Endodermal cell (in vitro differentiated cells): Measurements from ENCODE around the gene BTG2. TPM values are rescaled to one million over a fixed set of nuclear protein-coding genes. Genes with fewer than 3 reads are reported as not detected.

Experiments
- DNase-seq: peaks from one replicate; pipeline ENCODE4 v3.0.0-alpha.2; 2017
- H3K27ac ChIP-seq: 2 replicates; pipeline ENCODE4 v1.5.1; 2013; ENCODE audit warnings: mild to moderate bottlenecking, low read depth, low read length, moderate library complexity
- H3K27me3 ChIP-seq: 2 replicates; pipeline ENCODE4 v1.6.1; 2013; ENCODE audit warnings: mild to moderate bottlenecking, low read length, moderate library complexity; ENCODE audit not compliant: insufficient read depth, control insufficient read depth, poor library complexity, severe bottlenecking
- H3K36me3 ChIP-seq: 2 replicates; pipeline ENCODE4 v1.7.0; 2013; ENCODE audit warnings: mild to moderate bottlenecking, low read length, moderate library complexity; ENCODE audit not compliant: control insufficient read depth, insufficient read depth
- H3K4me1 ChIP-seq: one replicate; pipeline ENCODE4 v1.7.0; 2013; ENCODE audit warnings: low read length; ENCODE audit not compliant: control insufficient read depth, insufficient read depth
- H3K4me3 ChIP-seq: 2 replicates; pipeline ENCODE4 v1.5.1; 2013; ENCODE audit warnings: mild to moderate bottlenecking, low read length, moderate library complexity
- H3K9ac ChIP-seq: 2 replicates; pipeline ENCODE4 v1.6.1; 2013; ENCODE audit warnings: mild to moderate bottlenecking, low read length, moderate library complexity; ENCODE audit not compliant: poor library complexity, severe bottlenecking; ENCODE audit errors: extremely low read depth
- H3K9me3 ChIP-seq: 2 replicates; pipeline ENCODE4 v1.6.1; 2013; ENCODE audit warnings: mild to moderate bottlenecking, low read length, moderate library complexity; ENCODE audit not compliant: control insufficient read depth
- H3K27ac Mint-ChIP-seq: 2 replicates; pipeline ENCODE4 v1.8.0; 2020; ENCODE audit warnings: mixed read lengths
- H3K27me3 Mint-ChIP-seq: 2 replicates; pipeline ENCODE4 v1.8.0; 2021; ENCODE audit warnings: mild to moderate bottlenecking, mixed read lengths; ENCODE audit not compliant: insufficient read depth
- H3K36me3 Mint-ChIP-seq: 2 replicates; pipeline ENCODE4 v1.8.0; 2020; ENCODE audit warnings: low read depth, mixed read lengths
- H3K4me1 Mint-ChIP-seq: 2 replicates; pipeline ENCODE4 v1.8.0; 2020; ENCODE audit warnings: mixed read lengths
- H3K4me3 Mint-ChIP-seq: 2 replicates; pipeline ENCODE4 v1.8.0; 2020; ENCODE audit warnings: mild to moderate bottlenecking, moderate library complexity, mixed read lengths
- H3K9me3 Mint-ChIP-seq: 2 replicates; pipeline ENCODE4 v1.8.0; 2020; ENCODE audit warnings: mild to moderate bottlenecking, mixed read lengths
- WGBS, 2 experiments: methylation state at CpG; one replicate each; pipeline versions ENCODE4 v1.1.5 to v1.1.7; 2013; ENCODE audit warnings: missing lambda C conversion rate in 2 of 2, mixed read lengths in 1 of 2; ENCODE audit not compliant: insufficient coverage in 1 of 2, insufficient read length in 1 of 2; 5-methylcytosine and 5-hydroxymethylcytosine counted together
- total RNA-seq, 2 donors: library from RNA; stranded (reverse); fragmentation: NEBNext Ultra II Directional in 1 of 2; extraction: Animal tissue kit (Norgen Biotek cat#: 25700) in 1 of 2; gene quantifications; 2 replicates in 1 of 2; 3 replicates in 1 of 2; pipeline ENCODE4 v1.2.1, GENCODE V29; 2021
- TF ChIP-seq, protein P1 (sequence below): fragments of 200-600 bp; sonication (generic); conservative IDR thresholded peaks from 2 replicates; pipeline ENCODE4 v1.5.0; 2021; ENCODE audit warnings: antibody characterized with exemption, mild to moderate bottlenecking

The BTG2 gene
- total RNA-seq, 2 donors from 2014 or later: 49.8 to 54.6 TPM

DNA sequence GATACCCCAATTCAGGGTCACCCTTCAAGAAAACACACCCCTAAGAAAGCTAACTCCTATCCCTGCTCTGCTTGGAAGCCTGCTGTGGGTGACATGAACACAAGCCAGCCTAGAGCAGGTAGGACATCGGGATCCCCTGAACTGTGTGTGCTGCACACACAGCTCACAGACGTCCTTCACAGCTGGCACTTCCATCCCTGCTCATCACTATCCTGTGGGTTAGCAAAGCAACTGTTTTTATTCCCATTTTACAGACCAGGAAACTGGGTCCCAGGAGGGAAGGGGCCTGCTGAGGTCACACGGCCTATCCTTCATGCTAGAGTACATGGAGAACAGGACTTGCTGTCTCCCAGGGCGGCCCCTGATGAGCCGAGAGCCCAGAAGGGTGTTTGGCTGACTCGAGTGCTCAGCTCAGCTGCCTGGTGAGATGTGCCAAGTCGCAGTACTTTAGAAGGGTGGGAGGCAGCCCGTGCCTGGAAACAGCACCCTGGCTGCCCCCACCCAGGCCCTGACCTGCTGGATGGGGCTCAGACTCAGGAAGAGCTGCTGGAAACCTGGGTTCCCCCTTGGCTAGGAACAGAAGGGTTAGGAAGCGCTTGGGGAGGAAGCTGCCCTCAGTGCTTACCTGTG is 28.3 kb upstream of the BTG2 start:
- H3K9ac ChIP-seq: no peak overlapping the region
- WGBS, 2 experiments: 81 to 91% methylated on average over 5 to 9 of the region's 9 CpGs
- peaks cover 33% of the 10 kb centered on the region for H3K4me1 Mint-ChIP-seq
- H3K4me1 ChIP-seq: peaks cover 18% of the 10 kb centered on the region
- H3K36me3 ChIP-seq: no peaks in the 10 kb centered on the region
- H3K4me3 Mint-ChIP-seq: no peak overlapping the region
- H3K9me3 ChIP-seq: no peaks in the 10 kb centered on the region
- H3K9me3 Mint-ChIP-seq: no peaks in the 10 kb centered on the region
- no peak overlapping the region for H3K4me3 ChIP-seq
- H3K27ac Mint-ChIP-seq: no peak overlapping the region
- H3K36me3 Mint-ChIP-seq: no peaks in the 10 kb centered on the region
- no peak overlapping the region for H3K27ac ChIP-seq
- DNase-seq: peak; percentile 44
- H3K27me3 Mint-ChIP-seq: peaks cover 37% of the 10 kb centered on the region
- peaks cover 9% of the 10 kb centered on the region for H3K27me3 ChIP-seq
- TF ChIP-seq, protein P1, sequence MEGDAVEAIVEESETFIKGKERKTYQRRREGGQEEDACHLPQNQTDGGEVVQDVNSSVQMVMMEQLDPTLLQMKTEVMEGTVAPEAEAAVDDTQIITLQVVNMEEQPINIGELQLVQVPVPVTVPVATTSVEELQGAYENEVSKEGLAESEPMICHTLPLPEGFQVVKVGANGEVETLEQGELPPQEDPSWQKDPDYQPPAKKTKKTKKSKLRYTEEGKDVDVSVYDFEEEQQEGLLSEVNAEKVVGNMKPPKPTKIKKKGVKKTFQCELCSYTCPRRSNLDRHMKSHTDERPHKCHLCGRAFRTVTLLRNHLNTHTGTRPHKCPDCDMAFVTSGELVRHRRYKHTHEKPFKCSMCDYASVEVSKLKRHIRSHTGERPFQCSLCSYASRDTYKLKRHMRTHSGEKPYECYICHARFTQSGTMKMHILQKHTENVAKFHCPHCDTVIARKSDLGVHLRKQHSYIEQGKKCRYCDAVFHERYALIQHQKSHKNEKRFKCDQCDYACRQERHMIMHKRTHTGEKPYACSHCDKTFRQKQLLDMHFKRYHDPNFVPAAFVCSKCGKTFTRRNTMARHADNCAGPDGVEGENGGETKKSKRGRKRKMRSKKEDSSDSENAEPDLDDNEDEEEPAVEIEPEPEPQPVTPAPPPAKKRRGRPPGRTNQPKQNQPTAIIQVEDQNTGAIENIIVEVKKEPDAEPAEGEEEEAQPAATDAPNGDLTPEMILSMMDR: no peak

DNA sequence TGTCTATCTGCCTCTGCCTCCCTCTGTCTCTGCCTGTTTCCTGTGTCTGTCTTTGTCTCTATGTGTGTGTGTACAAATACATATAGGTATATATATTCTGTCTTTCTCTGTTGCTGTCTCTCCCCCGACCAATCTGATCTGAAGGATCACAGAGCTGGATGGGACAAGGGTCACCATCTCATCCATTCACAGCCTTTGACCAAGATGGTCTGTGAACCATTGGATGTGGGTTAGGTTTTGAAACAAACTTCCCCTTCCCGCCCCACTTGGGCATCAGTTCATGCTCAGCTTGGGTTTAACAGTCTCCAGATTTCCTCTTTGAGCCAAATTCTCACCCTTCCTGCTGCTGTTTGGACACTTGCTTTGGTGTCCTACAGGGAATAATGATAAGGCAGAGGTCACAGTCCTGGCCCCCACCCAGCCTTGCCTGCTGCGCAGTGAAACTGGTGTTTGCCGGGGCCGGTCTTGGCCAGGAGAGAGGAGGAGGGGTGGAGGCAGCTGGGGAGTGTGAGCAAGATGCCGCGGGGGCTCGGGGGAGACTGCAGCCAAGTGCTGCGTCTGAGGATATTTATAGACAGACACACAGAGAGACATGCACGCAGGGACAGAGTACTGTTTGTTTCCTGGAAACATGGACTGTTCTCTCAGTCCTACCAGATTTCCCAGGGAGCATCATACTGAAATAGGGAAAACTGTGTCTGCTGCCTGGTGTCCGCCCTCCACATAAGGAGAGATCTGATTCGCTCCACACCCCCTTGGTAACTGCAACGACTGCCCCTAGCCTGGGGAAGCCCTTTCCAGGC is 27.0 kb upstream of the BTG2 start:
- Mint-ChIP-seq H3K27ac (peak overlapping the region; percentile 8), H3K4me1 (peaks cover 45% of the 10 kb centered on the region), H3K27me3 (peaks cover 28% of the 10 kb centered on the region), H3K9me3 (no peaks in the 10 kb centered on the region), H3K4me3 (no peak overlapping the region), H3K36me3 (no peaks in the 10 kb centered on the region)
- H3K4me1 ChIP-seq: peaks cover 29% of the 10 kb centered on the region
- no peaks in the 10 kb centered on the region for H3K36me3 ChIP-seq
- no peak overlapping the region for H3K9ac ChIP-seq
- 37 to 51% methylated on average over 7 to 13 of the region's 13 CpGs for WGBS, 2 experiments
- no peaks in the 10 kb centered on the region for H3K27me3 ChIP-seq
- TF ChIP-seq, protein P1: no peak
- H3K27ac ChIP-seq: peak overlapping the region; percentile 50
- H3K4me3 ChIP-seq: no peak overlapping the region
- no peaks in the 10 kb centered on the region for H3K9me3 ChIP-seq
- DNase-seq: peak; percentile 79

DNA sequence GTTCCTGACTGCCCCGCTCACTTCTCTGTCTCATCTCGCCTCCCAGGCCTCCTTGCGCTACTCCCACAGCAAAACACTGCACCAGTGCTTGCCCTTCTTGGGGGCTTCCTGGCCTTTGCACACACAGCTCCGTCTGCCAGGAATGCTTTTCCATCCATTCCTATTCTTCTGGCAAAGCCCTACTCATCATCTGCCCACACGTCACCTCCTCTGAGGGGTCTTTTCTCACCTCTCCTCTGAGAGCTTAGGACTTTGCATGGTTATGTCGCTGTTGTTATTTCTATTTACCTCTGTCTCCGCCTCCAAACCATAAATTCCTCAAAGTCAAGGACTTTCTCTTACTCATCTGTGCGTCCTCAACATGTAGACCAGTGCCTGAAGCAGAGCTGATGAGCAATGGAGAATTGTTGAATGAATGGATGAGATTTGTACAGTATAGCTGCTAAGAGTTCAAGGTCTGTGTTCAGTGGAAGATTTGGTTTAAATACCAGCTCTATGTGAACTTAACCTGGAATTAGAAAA is 26.4 kb upstream of the BTG2 start:
- Mint-ChIP-seq H3K9me3 (no peaks in the 10 kb centered on the region), H3K27me3 (peaks cover 23% of the 10 kb centered on the region), H3K36me3 (no peaks in the 10 kb centered on the region), H3K27ac (peak overlapping the region; percentile 8), H3K4me1 (peaks cover 39% of the 10 kb centered on the region), H3K4me3 (no peak overlapping the region)
- no peaks in the 10 kb centered on the region for H3K9me3 ChIP-seq
- no peak for DNase-seq
- 78 to 100% methylated on average over 1 to 8 of the region's 8 CpGs for WGBS, 2 experiments
- no peaks in the 10 kb centered on the region for H3K36me3 ChIP-seq
- H3K4me1 ChIP-seq: peaks cover 25% of the 10 kb centered on the region
- TF ChIP-seq, protein P1: no peak
- H3K27me3 ChIP-seq: no peaks in the 10 kb centered on the region
- H3K27ac ChIP-seq: peak overlapping the region; percentile 50
- H3K9ac ChIP-seq: no peak overlapping the region
- no peak overlapping the region for H3K4me3 ChIP-seq
